CD4-positive, alpha-beta memory T cell (primary cell): ENCODE measurements around the gene RHBDD1. TPM values are rescaled to one million over a fixed set of nuclear protein-coding genes. Genes with fewer than 3 reads are reported as not detected.

ENCODE experiments used
- CTCF ChIA-PET: fragments of 350-600 bp; sonication (Branson Sonifier 250); formaldehyde crosslinking; loops from one replicate; lab custom pipeline; 2021; ENCODE audit warnings: inconsistent platforms; ENCODE audit not compliant: partially characterized antibody; lab: Charles Lee
- POLR2A ChIA-PET: fragments of 350-600 bp; sonication (Branson Sonifier 250); formaldehyde crosslinking; loops from one replicate; lab custom pipeline; 2021; ENCODE audit not compliant: partially characterized antibody; lab: Charles Lee
- DNase-seq, 5 donors: peaks; one replicate each; pipeline versions ENCODE4 v3.0.0 to v3.0.0-alpha.2; 2020 to 2022; ENCODE audit warnings: mixed read lengths in 1 of 5
- H3K27ac ChIP-seq: one replicate; pipeline ENCODE4 v1.7.0; 2013; ENCODE audit warnings: low read depth, low read length
- H3K27me3 ChIP-seq: 2 replicates; pipeline ENCODE4 v1.7.0; 2013; ENCODE audit warnings: mild to moderate bottlenecking, low read length, moderate library complexity; ENCODE audit not compliant: insufficient read depth
- H3K36me3 ChIP-seq: 2 replicates; pipeline ENCODE4 v1.7.0; 2013; ENCODE audit warnings: mild to moderate bottlenecking, low read length, moderate library complexity; ENCODE audit not compliant: insufficient read depth
- H3K4me1 ChIP-seq: 2 replicates; pipeline ENCODE4 v1.7.0; 2013; ENCODE audit warnings: mild to moderate bottlenecking, low read length, moderate library complexity; ENCODE audit not compliant: insufficient read depth
- H3K4me3 ChIP-seq, 2 donors: one replicate each; pipeline ENCODE4 v1.7.0; 2013; ENCODE audit warnings: low read length in 2 of 2, mild to moderate bottlenecking in 1 of 2
- H3K9me3 ChIP-seq, 2 donors: one replicate each; pipeline ENCODE4 v1.7.0; 2013; ENCODE audit warnings: low read length in 2 of 2, control low read depth in 1 of 2; ENCODE audit not compliant: control insufficient read depth in 1 of 2
- H3K27ac Mint-ChIP-seq, 7 donors: one replicate each; pipeline ENCODE4 v1.8.0; 2020 to 2021; ENCODE audit warnings: mixed read lengths in 7 of 7, mild to moderate bottlenecking in 6 of 7, inconsistent platforms in 3 of 7, moderate library complexity in 3 of 7
- H3K27me3 Mint-ChIP-seq, 2 donors: one replicate each; pipeline ENCODE4 v1.8.0; 2020 to 2021; ENCODE audit warnings: mixed read lengths in 2 of 2
- H3K36me3 Mint-ChIP-seq, 2 donors: one replicate each; pipeline ENCODE4 v1.8.0; 2020 to 2021; ENCODE audit warnings: mixed read lengths in 2 of 2, inconsistent platforms in 1 of 2, mild to moderate bottlenecking in 1 of 2
- H3K4me1 Mint-ChIP-seq, 4 donors: one replicate each; pipeline ENCODE4 v1.8.0; 2020 to 2021; ENCODE audit warnings: mixed read lengths in 4 of 4, mild to moderate bottlenecking in 1 of 4
- H3K4me3 Mint-ChIP-seq, 8 donors: one replicate each; pipeline ENCODE4 v1.8.0; 2020 to 2021; ENCODE audit warnings: mixed read lengths in 8 of 8, mild to moderate bottlenecking in 7 of 8, moderate library complexity in 6 of 8, inconsistent platforms in 3 of 8
- H3K9me3 Mint-ChIP-seq, 8 donors: one replicate each; pipeline ENCODE4 v1.8.0; 2020 to 2021; ENCODE audit warnings: mixed read lengths in 8 of 8, mild to moderate bottlenecking in 5 of 8, inconsistent platforms in 3 of 8, moderate library complexity in 1 of 8
- intact Hi-C: fragments of 100-400 bp; cut with micrococcal nuclease; formaldehyde crosslinking; loops from one replicate; pipeline ENCODE4 v1.15.1; 2023
- polyA plus RNA-seq, 2 donors: library from polyadenylated mRNA; unstranded; fragments of 300-500 nt; fragmentation: Illumina TruSeq; gene quantifications; one replicate each; pipeline ENCODE4 v1.2.3, GENCODE V29; 2021
- total RNA-seq, 2 experiments: library from RNA; stranded (reverse); gene quantifications; one replicate each; pipeline ENCODE4 v1.2.3, GENCODE V29; 2021

Gene RHBDD1
- total and polyA plus RNA-seq, 4 experiments from 2014 or later = 15.6 to 66.0 (median 40.7) TPM

DNA sequence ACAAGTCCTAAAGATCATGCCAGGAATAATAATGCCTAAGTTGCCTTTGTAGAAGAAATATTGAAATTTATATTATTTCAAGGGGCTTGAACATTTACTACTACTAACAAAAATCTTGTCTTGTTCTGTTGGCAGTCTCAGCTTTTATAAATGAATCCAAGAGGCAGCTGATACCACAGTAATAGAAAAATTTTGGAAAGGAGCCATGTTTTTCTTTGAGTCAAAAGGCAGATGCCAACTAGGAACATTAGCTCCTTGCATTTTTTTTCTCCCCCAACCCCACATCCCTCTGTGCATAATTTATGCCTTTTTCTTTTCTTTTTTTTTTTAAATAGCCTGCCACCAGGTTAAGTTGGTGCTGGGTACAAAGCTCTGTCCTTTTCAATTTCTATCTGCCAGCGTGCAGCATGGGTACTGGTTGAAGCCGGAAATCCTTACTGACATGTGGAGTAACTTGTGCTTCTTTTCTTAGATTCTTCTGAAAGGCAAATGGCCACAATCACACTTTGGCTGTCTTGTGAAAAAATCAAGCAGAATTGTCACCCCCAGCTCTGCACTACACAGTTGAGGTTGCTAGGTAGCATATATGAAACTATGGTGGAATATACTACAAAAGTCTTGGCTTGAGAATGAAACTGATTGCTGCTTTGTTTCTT lies 98.8 kb downstream of the RHBDD1 start:
- intact Hi-C loops = no loop called here
- Mint-ChIP-seq H3K9me3 (no peaks in the 10 kb centered on the region), H3K27me3 (no peaks in the 10 kb centered on the region), H3K4me1 (peaks cover 0 to 4% (median 0%) of the 10 kb centered on the region in 4 donors), H3K4me3 (no peak overlapping the region), H3K36me3 (peaks cover 21 to 53% of the 10 kb centered on the region in 2 donors), H3K27ac (peak overlapping the region in 1 of 7 donors; percentile 42)
- Histone ChIP-seq H3K27me3 (no peaks in the 10 kb centered on the region), H3K9me3 (no peaks in the 10 kb centered on the region), H3K36me3 (no peaks in the 10 kb centered on the region), H3K4me1 (no peaks in the 10 kb centered on the region), H3K27ac (no peak overlapping the region), H3K4me3 (no peak overlapping the region)
- DNase-seq = no peak
- CTCF ChIA-PET = no interaction called here
- POLR2A ChIA-PET = no interaction called here

DNA sequence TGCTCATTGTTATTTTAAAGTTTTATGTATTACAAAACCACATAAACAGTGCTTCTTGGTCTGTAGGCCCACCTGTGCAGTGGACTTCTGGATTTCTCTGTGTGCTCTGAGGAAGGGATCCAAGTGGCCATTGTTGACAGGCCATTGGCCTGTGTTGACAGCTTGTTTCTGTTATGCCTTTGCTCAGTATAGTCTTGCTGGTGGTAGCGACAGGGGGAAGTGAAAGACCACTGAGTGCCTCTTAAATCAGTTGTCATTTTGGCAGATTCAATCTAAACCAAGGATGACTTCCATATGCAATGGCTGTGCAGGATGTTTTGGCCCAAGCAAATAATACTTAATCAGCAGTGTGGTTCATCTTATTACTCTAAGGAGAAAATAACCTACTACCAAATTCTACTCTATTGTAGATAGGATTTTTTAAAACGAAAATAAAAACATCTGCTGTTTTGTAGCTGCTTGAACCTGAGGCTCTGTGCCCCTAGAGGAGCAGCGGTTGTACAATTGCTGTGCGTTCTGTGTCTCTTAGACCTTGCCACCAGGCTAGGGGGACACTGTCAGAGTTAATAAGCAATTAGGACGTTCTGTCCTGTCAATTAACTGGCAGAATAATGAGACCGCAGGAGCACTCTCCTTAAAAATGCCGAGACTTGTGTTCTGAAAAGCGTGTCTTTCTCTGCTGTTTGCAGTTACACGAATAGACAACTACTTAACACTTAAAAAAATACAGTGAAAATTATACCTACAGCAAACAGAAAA lies 108.2 kb downstream of the RHBDD1 start:
- H3K36me3 Mint-ChIP-seq = peaks cover 32 to 44% of the 10 kb centered on the region in 2 donors
- intact Hi-C loops = no loop called here
- no peak overlapping the region for H3K27ac ChIP-seq
- H3K4me1 Mint-ChIP-seq = peaks cover 0 to 5% (median under 1%) of the 10 kb centered on the region in 4 donors
- ChIA-PET CTCF (no interaction called here), POLR2A (no interaction called here)
- H3K27me3 ChIP-seq = no peaks in the 10 kb centered on the region
- no peaks in the 10 kb centered on the region for H3K9me3 ChIP-seq
- no peak overlapping the region for H3K4me3 Mint-ChIP-seq
- H3K4me3 ChIP-seq = no peak overlapping the region
- H3K36me3 ChIP-seq = no peaks in the 10 kb centered on the region
- no peaks in the 10 kb centered on the region for H3K27me3 Mint-ChIP-seq
- no peaks in the 10 kb centered on the region for H3K4me1 ChIP-seq
- no peak overlapping the region for H3K27ac Mint-ChIP-seq
- no peak for DNase-seq
- H3K9me3 Mint-ChIP-seq = peaks cover 3 to 23% (median 20%) of the 10 kb centered on the region in 8 donors

DNA sequence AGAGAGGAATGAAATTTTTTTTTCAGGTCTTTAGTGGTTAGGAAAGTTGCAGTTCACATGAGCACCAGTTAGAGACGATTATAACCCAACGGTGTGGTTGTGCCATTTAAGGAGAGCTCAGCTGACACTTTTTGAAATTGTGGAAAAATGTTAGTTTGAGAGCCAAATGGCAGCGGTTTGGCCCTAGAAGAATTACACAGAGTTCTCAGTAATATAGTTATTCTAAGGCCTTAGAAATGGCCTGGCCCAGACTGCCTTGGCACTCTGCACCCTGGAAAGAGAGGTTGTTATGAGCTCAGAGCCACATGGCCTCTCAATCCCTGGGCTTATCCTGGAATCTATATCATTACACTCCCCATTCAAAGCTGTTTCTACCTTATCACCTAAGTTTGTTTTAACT lies 117.4 kb downstream of the RHBDD1 start:
- no peak overlapping the region for H3K27ac Mint-ChIP-seq
- peaks cover 2 to 20% (median 8%) of the 10 kb centered on the region in 8 donors for H3K9me3 Mint-ChIP-seq
- H3K27me3 Mint-ChIP-seq = no peaks in the 10 kb centered on the region
- peaks cover 5 to 18% (median 7%) of the 10 kb centered on the region in 4 donors for H3K4me1 Mint-ChIP-seq
- H3K27me3 ChIP-seq = no peaks in the 10 kb centered on the region
- H3K4me1 ChIP-seq = peaks cover 10% of the 10 kb centered on the region
- intact Hi-C loops = no loop called here
- ChIA-PET POLR2A (no interaction called here), CTCF (no interaction called here)
- no peaks in the 10 kb centered on the region for H3K9me3 ChIP-seq
- H3K4me3 Mint-ChIP-seq = no peak overlapping the region
- no peak overlapping the region for H3K4me3 ChIP-seq
- DNase-seq = no peak
- no peaks in the 10 kb centered on the region for H3K36me3 ChIP-seq
- H3K36me3 Mint-ChIP-seq = peaks cover 40 to 48% of the 10 kb centered on the region in 2 donors
- no peak overlapping the region for H3K27ac ChIP-seq

DNA sequence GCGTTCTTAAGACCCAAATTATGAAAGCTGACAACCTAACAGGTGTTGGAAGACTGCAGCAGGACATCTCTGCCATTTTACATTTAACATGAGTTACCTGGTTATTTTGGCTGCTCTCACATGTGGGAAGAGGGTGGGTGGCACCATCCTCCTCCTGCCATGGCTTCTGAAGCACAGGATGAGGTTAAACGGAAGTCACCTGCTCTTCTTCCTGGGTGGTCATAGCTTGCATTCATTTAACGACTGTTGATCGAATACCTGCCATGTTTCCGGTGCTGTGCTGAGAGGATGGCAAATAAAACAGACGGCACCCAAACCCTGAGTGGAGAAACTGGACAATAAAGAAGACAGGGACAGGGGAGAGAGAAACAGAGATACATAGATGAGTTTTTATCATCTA lies 118.0 kb downstream of the RHBDD1 start:
- Mint-ChIP-seq H3K27ac (peak overlapping the region in 1 of 7 donors; percentile 33), H3K4me1 (peaks cover 1 to 18% (median 7%) of the 10 kb centered on the region in 4 donors), H3K27me3 (no peaks in the 10 kb centered on the region), H3K36me3 (peaks cover 40 to 54% of the 10 kb centered on the region in 2 donors), H3K4me3 (peak overlapping the region in 1 of 8 donors; percentile 48), H3K9me3 (peaks cover 4 to 21% (median 10%) of the 10 kb centered on the region in 8 donors)
- intact Hi-C loops = no loop called here
- no peaks in the 10 kb centered on the region for H3K36me3 ChIP-seq
- H3K27me3 ChIP-seq = no peaks in the 10 kb centered on the region
- H3K9me3 ChIP-seq = no peaks in the 10 kb centered on the region
- peaks cover 10% of the 10 kb centered on the region for H3K4me1 ChIP-seq
- no peak for DNase-seq
- H3K4me3 ChIP-seq = no peak overlapping the region
- CTCF ChIA-PET = no interaction called here
- POLR2A ChIA-PET = no interaction called here
- H3K27ac ChIP-seq = no peak overlapping the region

DNA sequence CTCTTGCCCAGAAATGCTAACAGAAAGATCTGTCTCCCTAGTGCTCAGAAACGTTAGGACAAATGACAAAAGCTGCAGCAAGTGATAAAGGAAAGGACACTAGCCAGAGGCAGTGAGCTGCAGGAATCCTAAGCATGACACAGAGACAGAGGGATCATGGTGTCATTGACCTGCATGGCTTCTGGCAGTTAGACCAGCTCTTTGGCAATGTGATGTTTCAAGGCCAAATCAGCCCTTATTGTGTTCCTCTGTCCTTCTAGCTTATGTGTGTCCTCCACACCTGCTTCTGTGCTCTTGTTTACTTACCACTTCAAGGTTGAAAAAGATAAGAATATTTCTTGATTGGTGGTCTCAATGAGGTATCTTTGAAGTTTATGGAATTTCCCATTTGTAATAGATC lies 120.8 kb downstream of the RHBDD1 start:
- intact Hi-C loops = no loop called here
- H3K27me3 ChIP-seq = no peaks in the 10 kb centered on the region
- CTCF ChIA-PET = no interaction called here
- no peak overlapping the region for H3K4me3 Mint-ChIP-seq
- peaks cover 10% of the 10 kb centered on the region for H3K4me1 ChIP-seq
- no peak overlapping the region for H3K4me3 ChIP-seq
- H3K27ac Mint-ChIP-seq = no peak overlapping the region
- DNase-seq = no peak
- peaks cover 39 to 58% of the 10 kb centered on the region in 2 donors for H3K36me3 Mint-ChIP-seq
- peaks cover 0 to 8% (median 6%) of the 10 kb centered on the region in 4 donors for H3K4me1 Mint-ChIP-seq
- H3K36me3 ChIP-seq = no peaks in the 10 kb centered on the region
- POLR2A ChIA-PET = no interaction called here
- H3K27me3 Mint-ChIP-seq = no peaks in the 10 kb centered on the region
- H3K9me3 Mint-ChIP-seq = peaks cover 4 to 32% (median 15%) of the 10 kb centered on the region in 8 donors
- no peaks in the 10 kb centered on the region for H3K9me3 ChIP-seq
- no peak overlapping the region for H3K27ac ChIP-seq

DNA sequence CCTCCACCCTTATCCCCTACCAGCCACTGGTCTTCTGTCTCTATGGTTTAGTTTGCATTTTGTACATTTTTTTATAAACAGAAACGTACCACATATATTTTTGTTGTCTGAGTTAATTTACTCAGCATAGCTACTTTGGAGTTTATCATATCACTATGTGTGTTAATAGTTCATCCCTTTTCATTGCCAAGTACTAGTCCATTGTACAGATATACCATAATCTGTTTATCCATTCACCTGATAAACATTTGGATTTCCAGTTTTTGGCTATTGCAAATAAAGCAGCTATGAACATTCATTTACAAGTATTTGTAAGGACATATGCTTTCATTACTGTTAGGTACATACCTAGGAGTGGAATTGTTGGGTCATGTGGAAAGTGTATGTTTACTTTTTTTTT lies 123.6 kb downstream of the RHBDD1 start:
- peaks cover 36 to 55% of the 10 kb centered on the region in 2 donors for H3K36me3 Mint-ChIP-seq
- intact Hi-C loops = no loop called here
- ChIA-PET CTCF (no interaction called here), POLR2A (no interaction called here)
- no peak overlapping the region for H3K27ac ChIP-seq
- no peaks in the 10 kb centered on the region for H3K27me3 ChIP-seq
- no peak overlapping the region for H3K27ac Mint-ChIP-seq
- H3K27me3 Mint-ChIP-seq = no peaks in the 10 kb centered on the region
- no peak overlapping the region for H3K4me3 ChIP-seq
- no peak overlapping the region for H3K4me3 Mint-ChIP-seq
- peaks cover 0 to 2% (median 0%) of the 10 kb centered on the region in 4 donors for H3K4me1 Mint-ChIP-seq
- DNase-seq = no peak
- H3K9me3 ChIP-seq = no peaks in the 10 kb centered on the region
- H3K36me3 ChIP-seq = no peaks in the 10 kb centered on the region
- H3K4me1 ChIP-seq = no peaks in the 10 kb centered on the region
- peaks cover 3 to 32% (median 15%) of the 10 kb centered on the region in 8 donors for H3K9me3 Mint-ChIP-seq

DNA sequence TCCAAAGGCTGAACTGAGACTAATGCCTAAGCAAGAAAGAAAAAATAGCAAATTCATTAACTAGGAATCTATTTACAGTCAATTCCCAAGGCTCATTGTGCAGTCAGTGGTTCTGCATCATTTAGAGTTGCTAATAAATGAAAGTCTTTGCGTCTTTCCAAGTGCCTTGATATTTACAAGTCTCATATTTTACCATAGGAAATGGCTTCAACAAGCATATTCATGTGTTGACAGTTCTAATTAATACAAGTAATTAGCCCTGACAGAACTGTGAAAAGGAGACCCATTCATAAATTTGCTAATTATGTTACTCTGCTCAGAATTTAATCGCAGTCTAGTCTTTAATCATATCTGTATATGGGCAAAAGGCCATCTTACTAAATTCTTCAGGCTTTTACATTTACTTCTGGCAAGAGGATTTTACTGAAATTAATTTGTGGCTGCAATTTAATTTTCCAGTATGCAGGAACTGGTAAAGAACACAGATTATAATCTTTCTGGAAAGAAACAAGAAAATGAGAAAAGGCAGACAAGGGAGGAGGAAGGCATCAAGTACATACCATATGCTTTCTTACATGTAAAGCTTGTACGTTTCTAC lies 126.4 kb downstream of the RHBDD1 start:
- Histone ChIP-seq H3K9me3 (no peaks in the 10 kb centered on the region), H3K36me3 (no peaks in the 10 kb centered on the region), H3K27ac (no peak overlapping the region), H3K27me3 (no peaks in the 10 kb centered on the region), H3K4me3 (no peak overlapping the region), H3K4me1 (no peaks in the 10 kb centered on the region)
- ChIA-PET POLR2A (no interaction called here), CTCF (no interaction called here)
- Mint-ChIP-seq H3K4me1 (peaks cover 0 to 2% (median under 1%) of the 10 kb centered on the region in 4 donors), H3K27me3 (no peaks in the 10 kb centered on the region), H3K27ac (no peak overlapping the region), H3K36me3 (peaks cover 16 to 30% of the 10 kb centered on the region in 2 donors), H3K9me3 (peaks cover 0 to 19% (median 6%) of the 10 kb centered on the region in 8 donors), H3K4me3 (no peak overlapping the region)
- intact Hi-C loops = no loop called here
- no peak for DNase-seq
